NCI-H1694 (cell line): ENCODE measurements around the gene VPS13A.

Experiments
- DNase-seq: peaks from one replicate; lab custom pipeline; 2025; lab: John Stamatoyannopoulos, UW

VPS13A gene

DNA sequence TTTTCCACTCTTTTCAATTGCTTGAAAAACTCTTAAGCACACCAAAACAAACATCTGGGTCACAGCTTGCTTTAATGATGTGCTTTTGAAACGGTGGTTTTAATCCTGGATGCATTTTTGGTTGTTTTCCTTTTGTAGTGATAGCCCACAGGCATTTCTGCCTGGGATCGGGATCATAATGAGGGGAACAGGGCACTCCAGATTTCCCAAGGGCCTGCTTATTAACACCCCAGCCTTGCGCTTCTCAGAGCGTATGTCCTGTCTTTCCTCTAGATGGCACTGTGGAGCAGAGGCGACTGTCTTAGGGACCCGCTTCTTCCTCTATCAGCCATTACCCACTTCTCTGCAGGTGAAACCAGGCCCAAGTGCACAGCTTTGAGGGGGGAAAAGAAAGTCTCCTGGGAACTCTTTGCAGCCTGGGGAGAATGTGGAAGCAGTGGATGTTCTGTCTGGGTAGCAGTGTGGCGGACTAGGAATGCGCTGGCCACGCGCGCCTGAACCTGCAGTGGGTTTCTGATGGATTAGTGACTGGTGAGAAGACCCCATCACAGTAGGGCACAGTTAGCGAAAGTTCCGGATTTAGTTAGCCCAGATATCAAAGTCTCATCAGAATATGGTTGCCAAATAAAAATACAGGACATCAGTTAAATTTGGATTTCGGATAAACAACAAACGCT lies 280.7 kb downstream of the VPS13A start:
- peak; percentile 50 for DNase-seq

DNA sequence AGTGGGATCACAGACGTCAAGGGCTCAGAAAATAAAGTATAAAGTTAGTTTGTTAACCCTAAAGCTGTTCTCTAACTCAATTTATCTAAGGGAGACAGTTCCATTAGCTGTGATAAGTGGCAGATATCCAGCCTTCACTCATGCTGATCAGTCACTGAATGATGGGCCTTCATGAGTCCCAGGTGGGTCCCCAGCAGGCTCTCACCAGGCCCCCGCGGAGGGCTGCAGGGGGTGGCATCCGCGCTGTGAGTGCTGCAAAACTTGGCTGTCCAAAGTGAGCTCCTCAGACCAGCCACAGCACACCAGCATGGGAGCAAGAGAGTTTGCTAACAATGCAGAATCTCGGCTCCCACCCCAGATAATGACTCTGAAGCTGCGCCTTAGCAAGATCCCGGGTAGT lies 283.6 kb downstream of the VPS13A start:
- DNase-seq, result no peak

DNA sequence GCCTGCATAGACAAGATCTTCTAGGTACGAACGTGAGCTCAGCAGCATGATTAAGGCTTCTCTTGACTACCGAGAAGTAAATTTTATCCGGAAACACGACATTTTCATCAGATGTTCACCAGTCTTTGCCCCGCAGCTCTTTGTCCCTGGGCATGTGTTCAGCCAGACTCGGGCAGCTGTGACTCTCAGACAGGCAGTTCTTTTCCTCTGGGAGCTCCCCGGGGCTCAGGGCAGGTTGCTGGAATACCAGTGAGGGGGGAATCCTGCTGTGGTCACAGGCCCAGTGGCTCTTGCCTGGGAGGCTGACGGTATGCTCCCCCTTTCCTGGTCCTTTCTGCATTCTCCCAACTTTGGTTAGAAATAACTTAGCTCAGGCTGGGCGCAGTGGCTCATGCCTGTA lies 284.7 kb downstream of the VPS13A start:
- no peak for DNase-seq

DNA sequence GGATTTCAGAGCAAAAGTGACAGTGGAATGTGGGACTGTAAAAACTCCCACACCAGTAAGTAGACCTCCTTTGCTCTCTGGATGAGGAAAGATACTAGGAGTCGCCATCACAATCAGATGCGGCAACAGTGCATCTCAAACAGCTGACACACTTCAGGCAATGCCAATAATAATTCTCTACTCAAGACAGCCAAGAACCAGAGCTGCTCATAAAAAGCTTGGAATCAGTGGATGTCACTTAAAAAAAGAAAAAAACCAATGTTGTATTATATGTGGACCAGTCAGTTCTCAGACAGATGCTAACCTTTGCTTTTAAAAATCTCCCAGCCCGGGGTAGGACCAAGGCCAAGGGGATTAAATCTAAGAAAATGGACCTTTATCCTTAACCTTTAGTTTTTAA lies 285.8 kb downstream of the VPS13A start:
- no peak for DNase-seq

DNA sequence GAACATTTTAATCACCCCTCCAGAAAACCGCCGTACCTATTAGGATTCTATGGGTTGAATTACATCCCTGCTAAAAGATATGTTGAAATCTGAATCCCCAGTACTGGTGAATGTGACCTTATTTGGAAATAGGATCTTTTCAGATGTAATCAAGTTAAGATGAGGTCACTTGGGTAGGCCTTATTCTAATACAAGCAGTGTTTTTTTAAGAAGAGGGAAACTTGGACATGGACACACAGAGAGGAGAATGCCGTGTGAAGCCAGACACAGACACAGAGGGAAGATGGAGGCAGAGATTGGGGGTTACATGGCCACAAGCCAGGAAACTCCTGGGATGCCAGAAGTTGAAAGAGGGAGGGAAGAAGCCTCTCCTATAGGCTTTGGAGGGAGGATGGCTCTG lies 287.3 kb downstream of the VPS13A start:
- DNase-seq, result no peak

DNA sequence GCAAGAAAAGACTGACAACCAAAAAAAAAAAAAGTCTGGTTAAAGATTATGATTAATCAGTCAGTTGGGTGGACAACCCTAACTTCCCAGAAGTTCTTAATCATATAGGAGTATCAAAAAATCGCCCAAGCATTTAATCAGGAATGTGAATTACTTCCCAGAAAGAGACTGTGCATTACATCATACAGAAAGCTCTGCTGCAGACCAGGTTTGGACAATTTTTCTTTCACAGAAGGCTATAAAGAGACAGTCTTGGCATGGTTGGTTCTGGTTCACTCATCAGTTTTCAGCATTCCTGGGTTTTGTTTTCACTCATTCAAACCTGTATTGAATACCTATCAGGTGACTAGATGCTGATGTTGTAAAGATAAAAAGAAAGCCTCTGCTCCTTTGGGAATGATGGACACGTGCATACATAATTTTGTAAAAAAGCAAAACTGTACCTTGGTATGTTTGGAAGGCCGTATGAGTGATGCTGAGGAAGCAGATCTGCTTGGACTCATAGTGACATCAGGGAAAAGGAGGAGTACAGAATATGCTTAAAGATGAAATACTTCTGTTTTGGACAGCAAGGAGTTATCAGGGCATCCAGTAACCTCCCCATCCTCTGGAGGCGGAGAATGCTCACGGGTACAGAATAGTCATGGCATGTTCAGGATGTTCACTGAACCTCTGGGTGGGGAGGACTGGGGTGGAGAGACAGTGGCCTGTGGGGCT lies 292.3 kb downstream of the VPS13A start:
- no peak for DNase-seq
